GM18873 (cell line): ENCODE results near the gene ALAS1.
"Not testable (repeated sequence)": the region's sequence is repeated elsewhere in the genome, so short reads cannot be mapped to it uniquely, and the experiment has no call there.

ENCODE experiments used
- ATAC-seq: cut with Tn5 transposase; IDR thresholded peaks from one replicate; pipeline ENCODE4 v1.9.1; 2021; ENCODE audit warnings: mild to moderate bottlenecking, moderate library complexity, moderate number of reproducible peaks; ENCODE audit not compliant: unreplicated experiment, low FRiP score

ALAS1 gene

GRCh38 chr3:52176180-52176752, 21.7 kb upstream of the ALAS1 start:
- no peak for ATAC-seq

GRCh38 chr3:52176951-52177700, 20.8 kb upstream of the ALAS1 start:
- ATAC-seq = no peak

GRCh38 chr3:52177701-52178042, 20.3 kb upstream of the ALAS1 start:
- no peak for ATAC-seq

GRCh38 chr3:52178126-52178525, 19.8 kb upstream of the ALAS1 start:
- ATAC-seq = not testable (repeated sequence)

GRCh38 chr3:52178537-52178936, 19.4 kb upstream of the ALAS1 start:
- no peak for ATAC-seq

DNA sequence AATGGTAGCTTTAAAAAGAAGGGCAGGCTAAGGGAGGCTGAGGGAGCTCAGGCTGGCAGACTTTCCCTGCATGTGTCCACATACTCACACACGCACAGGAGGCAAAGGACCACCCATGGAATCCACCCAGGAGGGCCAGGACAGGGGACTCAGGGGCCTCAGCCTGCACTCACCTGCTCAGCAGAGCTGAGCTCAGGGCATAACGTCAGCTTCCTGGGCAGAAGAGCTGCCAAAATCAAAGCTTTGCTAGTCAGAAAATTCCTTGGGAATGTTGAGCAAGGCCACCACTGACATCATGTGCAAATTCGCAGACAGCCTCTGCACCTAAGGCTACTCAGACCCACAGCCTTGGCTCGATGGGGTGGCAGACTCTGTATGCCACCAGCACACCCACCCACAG, 16.4 kb upstream of the ALAS1 start:
- no peak for ATAC-seq

DNA sequence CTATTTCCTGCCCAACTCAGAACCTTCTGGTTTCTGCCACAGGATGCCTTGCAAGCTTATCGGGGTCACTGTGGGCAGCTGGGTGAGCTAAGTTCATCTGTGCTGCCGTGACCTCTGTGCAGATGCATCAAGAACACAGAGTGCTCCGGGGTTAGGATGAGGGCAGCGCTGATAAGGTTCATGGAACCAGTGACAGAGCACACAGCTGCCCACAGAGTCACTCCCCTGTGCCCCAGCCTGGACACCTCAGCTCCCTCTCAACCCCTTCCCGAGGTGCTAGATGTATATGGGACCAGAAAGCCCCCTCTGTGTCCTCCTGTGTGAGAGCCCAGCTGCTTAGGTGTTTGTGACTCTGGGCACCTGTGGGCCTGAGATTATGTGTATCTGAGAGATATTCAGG, 15.8 kb upstream of the ALAS1 start:
- ATAC-seq = no peak

DNA sequence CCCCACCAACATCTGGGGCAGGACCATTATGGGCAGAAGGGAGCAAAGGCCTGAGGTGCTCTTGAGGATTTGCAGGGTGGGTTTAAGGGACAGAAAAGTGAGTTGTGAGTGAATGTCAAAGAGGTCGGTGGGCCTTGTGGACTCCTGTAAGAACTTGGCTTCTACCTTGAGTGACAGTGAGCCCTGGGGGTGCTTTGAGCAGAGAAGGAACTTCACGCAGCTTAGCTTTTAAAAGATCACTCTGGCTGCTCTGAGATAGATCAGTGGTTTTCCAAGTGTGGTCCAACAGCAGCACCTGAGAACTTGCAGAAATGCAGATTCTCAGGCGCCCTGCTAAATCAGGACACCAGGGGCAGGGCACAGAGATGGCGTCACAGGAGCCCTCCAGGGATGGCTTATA, 15.3 kb upstream of the ALAS1 start:
- ATAC-seq = no peak

DNA sequence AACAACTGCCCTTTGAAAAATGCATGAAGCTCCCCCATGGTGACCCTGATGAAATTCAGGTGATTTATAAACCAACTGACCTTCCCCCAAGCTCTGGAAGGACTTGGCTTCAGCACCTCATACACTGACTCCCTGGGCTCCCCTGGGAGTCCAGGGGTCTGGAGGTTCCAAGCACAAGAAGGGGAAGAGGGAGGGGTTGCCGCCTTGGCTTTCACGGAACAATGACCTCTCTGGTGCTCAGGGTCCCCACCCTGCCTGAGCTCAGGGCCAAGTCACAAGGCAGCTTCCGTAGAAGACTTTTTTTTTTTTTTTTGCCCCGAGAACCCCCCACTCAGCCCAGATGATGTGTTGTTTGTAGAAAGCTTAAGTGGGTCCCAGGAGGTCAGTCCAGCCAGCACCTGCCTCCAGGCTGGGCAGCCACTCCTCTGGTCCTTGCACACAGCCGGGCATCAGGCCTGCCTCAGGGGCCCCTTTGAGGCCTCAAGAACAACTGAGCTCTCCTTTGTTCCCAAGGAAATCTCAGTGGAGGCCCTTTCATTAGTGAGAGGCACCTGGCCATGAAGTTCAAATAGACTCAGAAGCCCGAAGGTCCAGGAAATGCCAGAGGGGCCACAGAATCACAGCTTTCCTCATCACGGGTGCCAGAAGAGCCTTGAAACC, 14.0 kb upstream of the ALAS1 start:
- no peak for ATAC-seq

DNA sequence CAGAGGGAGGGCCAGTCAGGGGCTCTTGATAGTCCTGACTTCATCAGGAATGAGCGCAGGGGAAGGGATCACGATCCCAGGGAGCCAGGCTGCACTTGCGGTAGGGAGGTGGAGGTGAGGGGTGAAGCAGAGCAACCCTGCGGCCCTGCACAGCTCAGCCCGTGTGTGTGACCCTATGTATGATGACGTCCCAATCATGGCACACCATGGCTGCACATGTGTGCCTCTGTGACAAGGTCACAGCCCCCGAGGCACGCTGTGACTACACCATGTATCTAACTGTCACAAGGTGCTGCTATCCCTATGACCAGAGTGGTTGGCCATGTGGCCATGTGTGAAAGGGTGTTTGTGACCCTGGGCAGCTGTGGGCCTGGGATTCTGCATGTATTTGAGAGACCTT, 13.3 kb upstream of the ALAS1 start:
- no peak for ATAC-seq

DNA sequence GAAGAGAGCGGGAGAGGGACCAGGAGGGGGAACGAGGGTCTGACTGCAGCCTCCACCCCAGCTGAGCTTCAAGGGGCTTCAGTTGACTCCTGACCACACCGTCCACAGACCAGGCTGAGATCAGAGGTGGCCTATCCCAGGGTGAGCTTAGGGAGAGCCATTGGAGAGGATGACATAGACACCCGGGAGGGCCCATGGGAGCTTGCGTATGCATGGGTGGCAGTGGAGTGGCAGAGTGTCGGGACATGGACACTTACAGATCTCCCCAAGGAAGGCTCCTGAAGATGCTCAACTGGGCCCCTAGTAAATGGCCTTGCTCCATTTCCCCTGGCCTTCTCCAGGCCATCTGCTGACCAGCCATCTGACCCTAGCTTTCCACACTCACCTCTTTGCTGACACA, 12.6 kb upstream of the ALAS1 start:
- ATAC-seq = no peak

- ATAC-seq = no peak
These were observed 12.1 kb upstream of the ALAS1 start for GRCh38 chr3:52185837-52186236.

GRCh38 chr3:52186729-52187128, 11.2 kb upstream of the ALAS1 start:
- ATAC-seq = no peak

DNA sequence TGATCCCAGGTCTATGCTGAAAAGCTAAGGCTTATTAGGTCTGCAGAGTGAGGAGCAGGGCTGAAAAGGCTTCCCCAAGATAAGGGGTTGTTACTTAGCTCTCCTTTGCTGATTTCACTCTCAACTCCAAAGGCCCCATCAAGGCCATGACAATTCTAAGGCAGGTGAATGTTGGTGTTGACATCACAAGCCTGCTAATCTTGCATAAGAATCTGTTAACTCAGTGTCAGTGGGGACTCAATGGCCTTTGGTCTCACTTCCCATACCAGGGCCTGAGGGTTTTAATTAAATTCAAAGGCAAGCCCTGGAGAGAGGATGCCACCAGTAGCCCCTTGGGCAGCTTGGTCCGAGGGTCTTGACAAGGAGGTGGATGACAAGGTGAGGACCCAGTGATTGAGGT, 9.4 kb upstream of the ALAS1 start:
- ATAC-seq = no peak

DNA sequence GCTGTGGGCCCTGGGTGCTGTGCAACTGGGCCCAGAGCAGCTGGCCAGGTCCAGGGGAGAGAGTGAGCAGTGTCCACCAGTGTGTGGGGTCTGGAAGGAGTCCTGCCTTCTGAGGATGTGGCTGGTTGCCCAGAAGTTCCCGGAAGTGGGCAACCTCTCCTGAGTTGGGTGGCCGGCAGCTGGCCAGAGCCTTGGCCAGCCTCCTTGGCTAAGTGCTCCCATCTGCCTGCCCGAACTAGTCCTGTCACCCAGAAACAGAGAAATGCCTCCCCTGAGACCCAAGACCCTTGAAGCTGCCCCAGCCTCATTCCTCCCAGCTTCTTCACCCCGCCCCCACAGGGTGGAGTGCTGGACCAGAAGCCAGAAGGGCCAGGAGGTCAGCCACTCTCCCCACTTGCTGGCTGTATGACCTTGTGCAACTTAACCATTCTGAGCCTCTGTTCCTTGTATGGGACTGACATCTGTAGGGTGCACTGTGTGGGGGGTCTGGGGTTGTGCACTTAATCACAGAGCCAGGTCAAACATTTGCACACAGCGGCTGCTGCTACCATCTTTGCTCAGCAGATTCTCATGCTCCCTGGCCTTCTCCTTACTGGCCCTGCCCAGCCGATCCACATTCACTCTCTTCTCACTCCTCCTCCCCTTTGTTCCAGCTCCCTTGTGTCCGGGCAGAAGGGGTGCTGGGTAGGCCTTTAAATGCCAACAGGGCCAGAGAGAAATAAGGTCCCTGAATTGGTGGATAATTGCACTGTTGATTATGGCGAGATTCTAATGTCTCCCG, 7.5 kb upstream of the ALAS1 start:
- ATAC-seq = no peak

DNA sequence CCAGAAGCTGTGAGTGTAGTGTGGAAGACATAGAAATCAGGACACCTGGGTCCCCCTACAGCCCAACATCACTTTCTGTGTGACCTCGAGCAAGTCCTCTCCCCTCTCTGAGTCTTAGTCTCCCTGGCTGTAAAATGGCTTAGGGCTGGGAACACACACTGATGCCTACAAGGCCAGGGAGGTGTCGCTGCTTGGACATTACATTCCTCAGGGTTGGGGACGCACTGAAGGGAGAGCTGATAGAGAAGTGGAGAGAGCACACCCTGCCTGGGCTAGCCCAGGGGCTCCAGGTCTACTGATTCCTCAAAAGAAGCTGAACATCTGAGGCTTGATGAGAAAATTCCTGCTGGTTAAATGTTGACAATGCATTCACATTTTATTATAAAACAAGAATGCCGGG, 6.3 kb upstream of the ALAS1 start:
- ATAC-seq = no peak

DNA sequence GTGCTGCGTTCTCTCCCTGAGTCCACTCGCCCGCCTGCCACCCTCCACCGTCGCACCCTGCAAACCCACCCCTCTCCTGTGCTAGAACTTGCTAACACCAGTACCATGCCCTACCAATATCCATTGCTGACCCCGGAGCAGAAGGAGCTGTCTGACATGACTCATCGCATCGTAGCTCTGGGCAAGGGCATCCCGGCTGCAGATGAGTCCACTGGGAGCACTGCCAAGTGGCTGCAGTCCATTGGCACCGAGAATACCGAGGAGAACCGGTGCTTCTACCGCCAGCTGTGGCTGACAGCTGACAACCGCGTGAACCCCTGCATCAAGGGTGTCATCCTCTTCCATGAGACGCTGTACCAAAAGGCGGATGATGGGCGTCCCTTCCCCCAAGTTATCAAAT, 4.9 kb upstream of the ALAS1 start:
- ATAC-seq = no peak

- no peak for ATAC-seq
These were observed 3.3 kb upstream of the ALAS1 start for GRCh38 chr3:52194485-52195290.

DNA sequence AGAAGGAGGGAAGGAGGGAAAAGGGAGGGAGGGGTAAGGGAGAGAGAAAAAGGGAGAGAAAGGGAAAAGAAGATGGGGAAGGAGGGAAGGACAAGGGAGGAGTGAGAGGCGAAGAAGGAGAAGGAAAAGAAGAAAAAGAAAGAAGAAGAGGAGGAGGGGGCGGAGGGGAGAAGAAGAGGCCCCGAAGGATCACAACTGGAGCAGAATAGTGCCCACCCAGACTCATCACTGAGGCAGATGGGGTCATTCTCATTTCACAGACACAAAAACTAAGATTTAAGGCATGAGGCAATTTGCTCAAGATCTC, 2.7 kb upstream of the ALAS1 start:
- no peak for ATAC-seq

DNA sequence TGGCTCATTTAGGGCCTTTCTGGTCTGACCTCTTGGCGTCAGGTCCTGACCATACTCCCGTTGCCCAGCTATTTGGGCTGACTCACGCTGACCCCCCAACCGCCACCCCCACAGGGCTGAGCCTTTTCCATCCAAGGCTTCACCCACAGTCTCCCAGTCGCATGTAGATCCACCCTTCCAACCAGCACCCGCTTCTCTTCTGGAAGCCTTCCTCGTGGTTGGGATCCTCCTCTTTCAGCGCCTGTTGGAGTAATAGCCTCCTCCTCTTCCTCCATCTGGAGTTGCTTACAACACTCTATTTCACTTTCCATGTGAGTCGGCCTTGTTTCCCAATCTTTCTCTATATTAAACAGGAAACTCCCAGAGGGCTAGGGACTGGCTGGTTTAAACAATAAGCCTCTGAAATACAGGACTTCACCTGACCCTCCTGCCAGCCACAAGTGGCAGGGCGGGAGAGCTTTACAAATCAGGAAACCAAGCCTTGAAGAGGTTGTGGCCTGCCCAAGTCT, 2.1 kb upstream of the ALAS1 start:
- no peak for ATAC-seq

DNA sequence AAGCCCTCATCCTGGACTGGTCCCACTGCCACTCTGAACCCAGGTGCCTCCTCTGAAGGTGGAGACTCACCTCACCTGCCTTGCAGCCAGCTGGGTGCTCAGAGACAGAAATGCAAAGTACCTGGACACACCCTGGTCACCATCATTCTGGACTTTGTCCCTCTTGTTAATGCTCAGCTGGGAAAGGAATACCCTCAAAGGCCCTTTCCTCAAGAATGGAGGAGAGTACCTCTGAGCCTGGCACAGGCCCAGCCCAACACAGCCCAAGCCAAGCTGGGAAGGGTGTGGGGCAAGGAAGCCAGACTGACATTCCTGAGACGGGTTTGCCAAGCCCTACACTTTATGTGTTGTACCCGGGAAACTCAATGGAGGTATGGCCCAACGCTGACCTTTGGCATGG, 983 bp upstream of the ALAS1 start:
- ATAC-seq = no peak
